HepG2 (cell line): Measurements from ENCODE around the gene SIVA1. TPM values are rescaled to one million over a fixed set of nuclear protein-coding genes. Genes with fewer than 3 reads are reported as not detected.

Experiments used
- ATAC-seq: fragments of 200-7000 bp; cut with Tn5 transposase; 3 replicates; pipeline ENCODE4 v1.9.1; 2020; ENCODE audit warnings: mild to moderate bottlenecking, moderate library complexity
- BruUV-seq: library from RNA; stranded (reverse); fragments of 400-500 nt; replicated peaks from 2 replicates; lab custom pipeline; 2021; lab: Mats Ljungman, UMichigan
- CTCF ChIA-PET: fragments of 300-600 bp; formaldehyde crosslinking; extraction: SDS; loops from one replicate; lab custom pipeline; 2021; ENCODE audit warnings: low total read pairs, inconsistent platforms, low intra/inter-chr PET ratio; lab: Yijun Ruan, JAX
- POLR2A ChIA-PET: fragments of 350-600 bp; sonication (Branson Sonifier 250); formaldehyde crosslinking; loops from one replicate; lab custom pipeline; 2020; ENCODE audit warnings: antibody characterized with exemption, inconsistent platforms; lab: Yijun Ruan, JAX
- DNase-seq: peaks from one replicate; pipeline ENCODE4 v3.0.0-alpha.2; 2015; ENCODE audit warnings: low spot score
- FAIRE-seq: peaks from 3 replicates; lab custom pipeline; 2011; peaks lifted over from hg19 to GRCh38; lab: Jason Lieb, UNC
- H2AFZ ChIP-seq: one replicate; pipeline ENCODE4 v1.6.1; 2011; ENCODE audit warnings: low read length, inconsistent platforms
- H3K27ac ChIP-seq: fragments of 300-600 bp; 3 replicates; pipeline ENCODE4 v1.8.0; 2011; ENCODE audit warnings: mixed run types, mild to moderate bottlenecking, mixed read lengths, low read length, inconsistent platforms; ENCODE audit not compliant: insufficient read depth; ENCODE audit errors: extremely low read length
- H3K27me3 ChIP-seq, 2 experiments: fragments of 200-600 bp in 1 of 2; 2 replicates in 1 of 2; 3 replicates in 1 of 2; pipeline versions ENCODE4 v1.6.0 to v1.8.0; 2011; ENCODE audit warnings: low read length in 2 of 2, mild to moderate bottlenecking in 2 of 2, moderate library complexity in 2 of 2, inconsistent platforms in 1 of 2; ENCODE audit not compliant: insufficient read depth in 2 of 2, control insufficient read depth in 1 of 2
- H3K36me3 ChIP-seq, 2 experiments: fragments of 200-600 bp in 1 of 2; replicated peaks in 1 of 2; 2 replicates in 1 of 2; 3 replicates in 1 of 2; pipeline versions ENCODE4 v1.5.1 to v1.8.0; 2011; ENCODE audit warnings: low read length in 2 of 2, inconsistent platforms in 1 of 2; ENCODE audit not compliant: insufficient read depth in 2 of 2, control insufficient read depth in 1 of 2
- H3K4me1 ChIP-seq: 2 replicates; pipeline ENCODE4 v1.5.1; 2012; ENCODE audit warnings: low read length, inconsistent platforms; ENCODE audit not compliant: insufficient read depth
- H3K4me2 ChIP-seq: 2 replicates; pipeline ENCODE4 v1.6.0; 2011; ENCODE audit warnings: low read depth, low read length, inconsistent platforms
- H3K4me3 ChIP-seq, 3 experiments: fragments of 200-600 bp in 1 of 3; sonication (generic), shearing (Covaris generic) in 1 of 3; replicated peaks in 1 of 3; 2 replicates each; pipeline ENCODE4 v1.5.1; 2011 to 2016; ENCODE audit warnings: low read length in 3 of 3, inconsistent platforms in 2 of 3, low read depth in 2 of 3, mild to moderate bottlenecking in 2 of 3, control low read depth in 1 of 3, mixed read lengths in 1 of 3; ENCODE audit not compliant: insufficient read depth in 1 of 3
- H3K79me2 ChIP-seq: one replicate; pipeline ENCODE4 v1.6.1; 2011; ENCODE audit warnings: low read length, inconsistent platforms; ENCODE audit not compliant: insufficient read depth
- H3K9ac ChIP-seq: 2 replicates; pipeline ENCODE4 v1.6.0; 2011; ENCODE audit warnings: mild to moderate bottlenecking, low read depth, low read length, inconsistent platforms; ENCODE audit not compliant: insufficient read depth
- H3K9me3 ChIP-seq: 2 replicates; pipeline ENCODE4 v1.5.1; 2012; ENCODE audit warnings: mild to moderate bottlenecking, low read length
- H4K20me1 ChIP-seq: 2 replicates; pipeline ENCODE4 v1.6.0; 2011; ENCODE audit warnings: inconsistent platforms, mild to moderate bottlenecking, low read length, moderate library complexity; ENCODE audit not compliant: insufficient read depth
- AGO1 ChIP-seq: fragments of 200-400 bp; formaldehyde crosslinking; IDR thresholded peaks from 2 replicates; pipeline ENCODE4 v1.6.1; 2017; ENCODE audit warnings: mild to moderate bottlenecking, low read depth, low read length, moderate library complexity; ENCODE audit not compliant: poor library complexity, severe bottlenecking
- AGO2 ChIP-seq: fragments of 200-400 bp; formaldehyde crosslinking; optimal IDR thresholded peaks from 2 replicates; pipeline ENCODE3; 2017; ENCODE audit warnings: mild to moderate bottlenecking, low read depth, low read length, moderate library complexity
- DNMT1 ChIP-seq: sonication (generic); formaldehyde crosslinking; IDR thresholded peaks from 2 replicates; pipeline ENCODE4 v1.5.1; 2020; ENCODE audit warnings: mild to moderate bottlenecking, missing genetic modification reagents
- MED13 ChIP-seq: sonication (generic); formaldehyde crosslinking; IDR thresholded peaks from 2 replicates; pipeline ENCODE4 v1.5.0; 2020; ENCODE audit warnings: missing genetic modification reagents
- NONO ChIP-seq, 2 experiments: fragments of 450-650 bp in 1 of 2; sonication (generic) in 1 of 2; formaldehyde crosslinking in 1 of 2; IDR thresholded peaks in 1 of 2; conservative IDR thresholded peaks in 1 of 2; 2 replicates each; pipeline versions ENCODE4 v1.6.1 to v1.8.0; 2017 to 2022; ENCODE audit warnings: mild to moderate bottlenecking in 1 of 2, missing genetic modification reagents in 1 of 2, moderate library complexity in 1 of 2
- POLR2A ChIP-seq, 2 experiments: IDR thresholded peaks; 2 replicates each; pipeline ENCODE4 v1.6.1; 2011; ENCODE audit warnings: low read depth in 2 of 2, low read length in 2 of 2, mild to moderate bottlenecking in 1 of 2, moderate library complexity in 1 of 2; ENCODE audit not compliant: insufficient read depth in 1 of 2
- RBM22 ChIP-seq: fragments of 200-400 bp; formaldehyde crosslinking; optimal IDR thresholded peaks from 2 replicates; pipeline ENCODE3; 2017; ENCODE audit warnings: mild to moderate bottlenecking, low read length, moderate library complexity
- TAF15 ChIP-seq: fragments of 200-400 bp; formaldehyde crosslinking; IDR thresholded peaks from one replicate; pipeline ENCODE4 v1.6.1; 2018; ENCODE audit warnings: mild to moderate bottlenecking, low read depth, low read length; ENCODE audit not compliant: poor library complexity, severe bottlenecking
- ZBTB33 ChIP-seq: sonication (generic); formaldehyde crosslinking; IDR thresholded peaks from 2 replicates; pipeline ENCODE4 v1.4.0; 2020; ENCODE audit warnings: missing genetic modification reagents
- ZFYVE20 ChIP-seq: sonication (generic); formaldehyde crosslinking; IDR thresholded peaks from 2 replicates; pipeline ENCODE4 v1.8.0; 2023; ENCODE audit warnings: low read depth, mild to moderate bottlenecking, moderate library complexity, missing genetic modification reagents, borderline replicate concordance
- ZNF263 ChIP-seq: sonication (generic); formaldehyde crosslinking; IDR thresholded peaks from 2 replicates; pipeline ENCODE4 v1.4.0; 2020; ENCODE audit warnings: missing genetic modification reagents
- ZNF350 ChIP-seq: sonication (generic); formaldehyde crosslinking; IDR thresholded peaks from 2 replicates; pipeline ENCODE4 v1.4.0; 2020; ENCODE audit warnings: mild to moderate bottlenecking, low read depth, missing genetic modification reagents, borderline replicate concordance
- WGBS: methylation state at CpG from one replicate; pipeline ENCODE4 v1.1.6; 2017; ENCODE audit warnings: low lambda C conversion rate; 5-methylcytosine and 5-hydroxymethylcytosine counted together
- in situ Hi-C: cut with HindIII; loops from 2 replicates; pipeline ENCODE4 v1.10.0; 2017; ENCODE audit warnings: low pct_unique_long_range_greater_than_20kb; ENCODE audit not compliant: extremely low pct_ligation_motif_present
- intact Hi-C: fragments of 100-400 bp; cut with micrococcal nuclease; formaldehyde crosslinking; loops from one replicate; pipeline ENCODE4 v1.10.0; 2022; ENCODE audit not compliant: unreplicated experiment
- polyA plus RNA-seq, 8 experiments: library from polyadenylated mRNA; depleted of rRNA in 3 of 8; stranded (reverse) in 7 of 8; unstranded in 1 of 8; fragments of >200 nt; fragmentation: Illumina TruSeq in 4 of 8; extraction: Trizol in 4 of 8; gene quantifications; 2 replicates each; pipeline versions ENCODE4 v1.2.1 to v1.2.3, GENCODE V29; 2011 to 2016; ENCODE audit warnings: low read depth in 4 of 8, missing spikeins in 1 of 8, mixed read lengths in 1 of 8; ENCODE audit not compliant: insufficient read depth in 1 of 8
- total RNA-seq, 5 experiments: library from RNA; depleted of rRNA; stranded (reverse); fragments of >200 nt; fragmentation: Illumina TruSeq; extraction: Trizol; gene quantifications; 2 replicates each; pipeline ENCODE4 v1.2.3, GENCODE V29; 2016; ENCODE audit warnings: low read depth in 1 of 5
- TF ChIP-seq, protein P1 (sequence below), 2 experiments: sonication (generic) in 1 of 2; formaldehyde crosslinking in 1 of 2; IDR thresholded peaks; 2 replicates each; pipeline versions ENCODE4 v1.4.0 to v1.6.1; 2016 to 2020; ENCODE audit warnings: borderline replicate concordance in 1 of 2, low read depth in 1 of 2, mild to moderate bottlenecking in 1 of 2, missing genetic modification reagents in 1 of 2

SIVA1 gene
- total and polyA plus RNA-seq, 2 of the 13 experiments (the other 11 are each of a cell fraction or from before 2014, with no cell fraction given): 123 to 186 TPM

- 98% methylated on average over 19 of the region's 46 CpGs for WGBS
- H3K79me2 ChIP-seq: no peaks in the 10 kb centered on the region
- ATAC-seq: peak; percentile 4
- H2AFZ ChIP-seq: no peak overlapping the region
- in situ Hi-C loops: no loop called here
- POLR2A ChIA-PET: no interaction called here
- peaks cover 13% of the 10 kb centered on the region for H3K4me1 ChIP-seq
- FAIRE-seq: no peak
- H3K36me3 ChIP-seq: peaks cover 24 to 35% of the 10 kb centered on the region in 2 experiments; a peak in 4 of 5 replicates
- BruUV-seq: no TSS peak
- no peak for DNase-seq
- H4K20me1 ChIP-seq: 0 out of 2 replicates have a peak, but pooled peaks cover 3% of the 10 kb centered on the region
- H3K4me2 ChIP-seq: no peak overlapping the region
- no peak overlapping the region for H3K4me3 ChIP-seq
- no peaks in the 10 kb centered on the region for H3K27me3 ChIP-seq
- H3K9ac ChIP-seq: no peak overlapping the region
- intact Hi-C loops: no loop called here
- H3K9me3 ChIP-seq: peaks cover 8% of the 10 kb centered on the region
- H3K27ac ChIP-seq: no peak overlapping the region
- CTCF ChIA-PET: no interaction called here
- peak in 1 of 2 experiments; percentile 38; a peak in 1 of 4 replicates for TF ChIP-seq POLR2A (IDR thresholded peaks at IDR 0.05; ENCODE audit: insufficient read depth in 1 of 2, low read depth in 2 of 2, low read length in 2 of 2)
- TF ChIP-seq ZBTB33 (CRISPR knock-in tag): 0 out of 2 replicates have a peak, but pooled peaks have one; percentile 5
- peak; percentile 5 for TF ChIP-seq AGO2
- TF ChIP-seq ZNF263 (CRISPR knock-in tag): peak; percentile 26; the same call in 1 of the 2 replicates
- no peak for TF ChIP-seq MED13 (CRISPR knock-in tag)
- TF ChIP-seq, protein P1, sequence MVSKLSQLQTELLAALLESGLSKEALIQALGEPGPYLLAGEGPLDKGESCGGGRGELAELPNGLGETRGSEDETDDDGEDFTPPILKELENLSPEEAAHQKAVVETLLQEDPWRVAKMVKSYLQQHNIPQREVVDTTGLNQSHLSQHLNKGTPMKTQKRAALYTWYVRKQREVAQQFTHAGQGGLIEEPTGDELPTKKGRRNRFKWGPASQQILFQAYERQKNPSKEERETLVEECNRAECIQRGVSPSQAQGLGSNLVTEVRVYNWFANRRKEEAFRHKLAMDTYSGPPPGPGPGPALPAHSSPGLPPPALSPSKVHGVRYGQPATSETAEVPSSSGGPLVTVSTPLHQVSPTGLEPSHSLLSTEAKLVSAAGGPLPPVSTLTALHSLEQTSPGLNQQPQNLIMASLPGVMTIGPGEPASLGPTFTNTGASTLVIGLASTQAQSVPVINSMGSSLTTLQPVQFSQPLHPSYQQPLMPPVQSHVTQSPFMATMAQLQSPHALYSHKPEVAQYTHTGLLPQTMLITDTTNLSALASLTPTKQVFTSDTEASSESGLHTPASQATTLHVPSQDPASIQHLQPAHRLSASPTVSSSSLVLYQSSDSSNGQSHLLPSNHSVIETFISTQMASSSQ (IDR thresholded peaks at IDR 0.05; ENCODE audit: low read depth): no peak
- TF ChIP-seq, protein P1 (CRISPR knock-in tag; IDR thresholded peaks at IDR 0.05; ENCODE audit: borderline replicate concordance): no peak
- TF ChIP-seq AGO1: peak; percentile 4
- TF ChIP-seq NONO (IDR thresholded peaks at IDR 0.05): no peak
- TF ChIP-seq NONO (CRISPR knock-in tag; conservative IDR thresholded peaks at IDR 0.05): 0 out of 2 replicates have a peak, but pooled peaks have one; percentile 14
- peak; percentile 40 for TF ChIP-seq TAF15
- no peak for TF ChIP-seq ZFYVE20 (CRISPR knock-in tag)
- peak; percentile 68 for TF ChIP-seq RBM22
- TF ChIP-seq DNMT1 (CRISPR knock-in tag): peak; percentile 74; the same call in 1 of the 2 replicates
- no peak for TF ChIP-seq ZNF350 (CRISPR knock-in tag)
Observed at GRCh38 chr14:104773505-104774452, 20.8 kb downstream of the SIVA1 start.
